Activated T-cell treated with anti-CD3 and anti-CD28 coated beads, Interleukin-2, amount 50 U/mL, for 1 hour (primary cell): ENCODE data around the gene SLC5A10.
"Not testable (repeated sequence)": the region's sequence is repeated elsewhere in the genome, so short reads cannot be mapped to it uniquely, and the experiment has no call there.

Experiments
- DNase-seq: peaks from one replicate; pipeline ENCODE4 v3.0.0-alpha.2; 2020

The SLC5A10 gene

GRCh38 chr17:18951941-18952842, at the start of gene SLC5A10:
Gene SLC5A10 (plus strand): TSS chr17:18952165. CDS start chr17:18952206, 41 bp downstream.
- no peak for DNase-seq

DNA sequence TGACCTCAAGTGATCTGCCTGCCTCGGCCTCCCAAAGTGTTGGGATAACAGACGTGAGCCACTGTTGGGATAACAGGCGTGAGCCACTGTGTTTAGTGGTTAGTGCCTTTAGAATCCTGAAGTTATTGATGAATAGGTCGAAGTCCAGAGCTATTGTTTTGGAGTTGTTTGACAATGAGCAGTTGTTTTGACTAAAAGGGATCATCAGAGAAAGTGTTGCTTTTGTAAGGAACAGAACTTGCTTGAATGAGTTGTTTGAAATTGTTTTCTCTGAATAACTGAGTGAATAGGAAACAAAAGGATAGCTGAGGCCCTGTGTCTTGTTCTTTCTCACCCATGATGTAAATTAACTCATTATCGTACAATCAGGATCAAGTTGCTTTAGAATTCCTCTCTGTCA, 47.5 kb upstream of the SLC5A10 start:
- no peak for DNase-seq

- no peak for DNase-seq
Observed at GRCh38 chr17:18905226-18905625, 46.7 kb upstream of the SLC5A10 start.

DNA sequence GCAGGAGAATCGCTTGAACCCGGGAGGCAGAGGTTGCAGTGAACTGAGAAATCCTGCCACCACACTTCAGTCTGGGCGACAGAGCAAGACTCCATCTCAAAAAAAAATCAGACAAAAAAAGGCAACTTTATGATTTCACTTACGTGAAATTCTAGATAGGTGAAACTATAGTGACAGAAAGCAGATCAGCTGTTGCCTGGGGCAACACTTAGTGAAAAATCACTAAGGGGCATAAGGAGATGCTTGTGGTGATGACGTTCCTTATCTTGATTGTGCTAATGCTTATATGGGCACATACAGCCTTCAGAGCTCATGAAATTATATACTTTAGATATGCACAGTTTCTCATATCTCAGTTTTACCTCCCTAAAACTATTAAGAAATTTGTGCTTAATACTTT, 41.6 kb upstream of the SLC5A10 start:
- no peak for DNase-seq

DNA sequence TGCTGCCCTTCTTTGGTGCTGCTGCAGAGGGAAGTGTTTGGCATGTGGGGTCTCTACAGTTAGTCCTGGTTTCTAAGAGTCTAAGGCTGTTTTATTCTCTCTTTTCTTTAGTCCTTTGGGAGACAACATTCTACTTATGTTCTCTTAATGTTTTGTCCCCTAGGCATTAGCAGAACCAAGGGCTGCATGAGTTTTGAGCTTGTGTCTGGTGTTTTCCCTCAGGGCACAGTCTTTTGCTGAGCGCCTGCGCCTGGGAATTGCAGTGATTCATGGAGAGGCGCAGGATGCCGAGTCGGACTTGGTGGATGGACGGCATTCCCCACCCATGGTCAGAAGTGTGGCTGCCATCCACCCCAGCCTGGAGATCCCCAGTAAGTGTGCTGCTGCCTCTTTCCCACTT, 41.1 kb upstream of the SLC5A10 start:
- DNase-seq: no peak

DNA sequence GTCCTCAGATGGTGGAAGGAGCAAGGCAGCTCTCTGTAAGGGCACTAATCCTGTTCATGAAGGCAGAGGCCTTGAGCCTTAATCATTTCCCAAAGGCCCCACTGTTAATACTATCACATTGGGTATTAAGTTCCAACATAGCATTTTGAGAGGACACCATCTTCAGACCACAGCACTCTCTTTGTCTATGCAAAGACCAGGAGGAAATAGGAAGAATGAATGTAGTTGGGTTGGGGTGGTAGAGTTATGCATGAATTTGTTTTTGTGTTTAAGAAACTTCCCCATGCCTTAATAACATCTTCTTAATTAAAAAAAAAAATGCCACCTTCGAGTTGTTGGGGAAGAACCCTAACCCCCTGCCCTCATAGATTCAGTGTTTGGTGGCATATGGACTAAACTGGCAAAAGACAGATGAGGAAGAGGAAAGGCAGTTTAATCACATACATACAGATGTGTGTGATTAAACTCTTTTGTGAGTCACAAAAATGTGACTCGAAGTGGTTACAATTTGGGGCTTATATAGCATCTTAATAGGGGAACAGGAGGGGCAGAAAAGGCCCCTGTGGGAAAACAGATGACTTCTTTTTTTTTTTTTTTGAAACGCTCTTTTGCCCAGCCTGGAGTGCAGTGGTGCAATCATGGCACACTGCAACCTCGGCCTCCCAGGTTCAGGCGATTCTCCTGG, 35.0 kb upstream of the SLC5A10 start:
- DNase-seq: no peak

DNA sequence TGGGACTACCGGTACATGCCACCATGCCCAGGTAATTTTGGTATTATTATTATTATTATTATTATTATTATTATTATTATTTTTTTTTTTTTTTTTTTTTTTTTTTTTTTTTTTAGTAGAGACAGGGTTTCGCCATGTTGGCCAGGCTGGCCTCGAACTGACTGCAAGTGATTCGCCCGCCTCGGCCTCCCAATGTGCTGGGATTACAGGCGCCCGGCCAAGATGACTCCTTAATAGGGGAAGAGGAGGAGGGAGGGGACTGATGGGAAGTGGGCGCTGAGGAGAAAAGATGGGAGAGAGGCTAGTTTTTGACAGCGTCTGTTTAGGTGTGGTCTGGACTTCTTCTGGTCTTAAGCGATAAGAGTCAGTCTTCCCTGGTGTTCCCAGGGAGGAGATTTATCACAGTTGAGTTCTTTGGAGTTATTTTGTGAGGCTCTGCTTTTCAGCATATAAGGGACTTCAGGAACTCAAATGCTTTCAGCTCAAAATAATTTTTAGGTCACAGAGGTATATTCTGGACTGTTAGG, 34.4 kb upstream of the SLC5A10 start:
- no peak for DNase-seq

DNA sequence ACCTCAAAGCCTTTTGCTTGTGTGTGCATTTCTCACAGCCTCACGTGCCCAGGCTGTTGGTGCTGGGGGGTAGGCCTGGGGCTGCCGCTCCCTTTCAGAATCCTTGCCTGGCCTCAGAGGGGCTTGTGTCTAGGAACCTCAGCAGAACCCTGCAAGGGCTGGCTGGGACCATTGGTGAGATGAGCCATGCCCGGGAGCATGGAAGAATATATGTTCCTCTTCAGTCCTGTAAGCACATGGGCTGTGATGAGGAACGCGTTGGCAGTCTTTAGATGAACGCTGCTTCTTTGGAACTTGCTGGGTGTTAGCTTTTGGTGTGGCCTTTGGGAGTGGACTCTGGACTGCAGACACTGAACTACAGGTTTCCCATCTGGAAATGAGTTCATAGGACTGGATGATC, 32.0 kb upstream of the SLC5A10 start:
- DNase-seq: no peak

- DNase-seq: no peak
Observed at GRCh38 chr17:18920911-18921441, 31.0 kb upstream of the SLC5A10 start.

- DNase-seq: no peak
Observed at GRCh38 chr17:18921485-18921884, 30.5 kb upstream of the SLC5A10 start.

GRCh38 chr17:18921912-18922451, 30.0 kb upstream of the SLC5A10 start:
- no peak for DNase-seq

DNA sequence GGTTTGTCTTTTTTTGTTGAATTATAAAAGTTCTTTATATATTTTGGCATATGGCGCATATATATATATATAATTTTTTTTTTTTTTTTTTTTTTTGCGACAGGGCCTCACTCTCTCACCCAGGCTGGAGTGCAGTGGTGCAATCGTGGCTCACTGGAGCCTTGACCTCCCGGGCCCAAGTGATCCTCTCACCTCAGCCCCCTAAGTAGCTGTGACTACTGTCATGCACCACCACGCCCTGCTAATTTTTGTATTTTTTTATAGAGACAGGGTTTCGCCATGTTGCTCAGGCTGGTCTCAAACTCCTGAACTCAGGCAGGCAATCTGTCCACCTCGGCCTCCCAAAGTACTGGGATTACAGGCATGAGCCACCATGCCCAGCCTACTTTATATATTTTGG, 29.4 kb upstream of the SLC5A10 start:
- DNase-seq: not testable (repeated sequence)

GRCh38 chr17:18925187-18925586, 26.8 kb upstream of the SLC5A10 start:
- no peak for DNase-seq

GRCh38 chr17:18928628-18929125, 23.3 kb upstream of the SLC5A10 start:
- DNase-seq: no peak

DNA sequence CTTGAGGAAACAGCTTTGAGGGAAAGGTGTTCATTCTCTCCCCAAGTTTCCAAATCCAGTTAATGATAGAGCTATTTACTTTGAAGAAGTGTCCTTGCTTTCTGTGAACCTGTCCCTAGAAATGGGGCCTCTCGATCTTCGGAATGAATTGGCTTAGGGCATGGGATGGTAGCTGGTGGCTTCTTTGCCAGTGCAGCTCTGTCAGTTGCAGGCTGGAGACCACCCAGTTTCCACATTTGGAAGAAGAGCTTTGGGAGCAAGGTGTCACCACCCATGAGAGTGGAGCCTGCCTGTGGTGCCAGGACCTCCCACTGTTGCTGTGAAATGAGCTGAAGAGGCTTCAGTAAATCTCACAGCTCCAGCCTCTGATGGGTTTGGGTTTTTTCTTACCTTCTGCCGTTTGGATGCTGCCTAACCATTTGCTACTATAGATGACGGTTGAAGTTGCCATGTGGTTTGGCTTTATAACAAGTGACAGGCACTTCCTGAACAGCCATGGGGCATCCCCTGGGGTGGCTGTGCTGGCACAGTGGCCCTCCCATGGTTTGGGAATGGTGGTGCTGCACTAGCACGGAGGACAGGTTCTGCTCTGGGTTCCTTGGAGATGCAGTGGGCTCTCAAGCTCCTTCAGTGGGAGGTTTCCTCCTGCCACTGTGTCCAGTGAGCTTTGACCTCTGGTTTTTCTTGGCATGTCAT, 19.5 kb upstream of the SLC5A10 start:
- no peak for DNase-seq

DNA sequence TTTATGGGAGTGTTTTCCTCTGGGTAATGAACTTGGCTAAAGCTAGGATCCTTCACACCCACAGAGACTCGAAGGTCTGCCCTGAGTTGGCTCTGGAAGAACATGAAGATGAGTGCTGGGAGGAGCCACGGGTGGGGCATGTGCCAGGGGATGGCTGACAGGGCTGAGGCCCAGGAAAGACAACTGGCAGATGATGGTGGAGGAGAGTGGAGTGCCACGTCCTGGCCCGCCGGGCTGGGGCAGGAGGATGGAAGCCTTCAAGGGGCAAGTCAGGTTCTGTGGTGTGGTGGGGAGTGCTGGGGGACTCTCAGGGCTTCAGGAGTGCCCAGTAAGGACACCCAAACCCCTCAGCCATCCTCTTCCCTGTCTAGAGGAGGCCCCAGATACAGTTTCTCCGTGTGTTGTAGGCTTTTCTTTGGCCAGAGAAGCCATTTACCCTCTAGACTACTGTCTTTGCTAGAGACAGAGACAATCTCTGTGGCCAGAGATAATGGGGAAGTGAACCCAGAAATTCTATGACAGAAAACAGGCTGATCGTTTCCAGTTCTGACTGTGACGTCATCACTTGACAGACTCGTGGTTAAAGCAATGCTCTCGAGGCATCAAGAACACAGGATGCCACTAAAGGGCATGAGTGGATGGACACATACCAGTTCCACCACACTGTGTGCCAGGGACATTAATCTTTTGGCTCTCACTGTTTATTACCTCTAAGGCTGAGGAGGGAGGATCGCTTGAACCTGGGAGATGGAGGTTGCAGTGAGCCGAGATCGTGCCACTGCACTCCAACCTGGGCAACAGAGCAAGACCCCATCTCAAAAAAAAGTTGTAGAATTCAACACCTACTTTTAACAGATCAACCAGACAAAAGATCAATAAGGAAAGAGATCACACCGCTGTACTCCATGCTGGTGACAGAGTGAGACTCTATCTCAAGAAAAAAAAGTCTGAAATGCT, 18.6 kb upstream of the SLC5A10 start:
- no peak for DNase-seq

DNA sequence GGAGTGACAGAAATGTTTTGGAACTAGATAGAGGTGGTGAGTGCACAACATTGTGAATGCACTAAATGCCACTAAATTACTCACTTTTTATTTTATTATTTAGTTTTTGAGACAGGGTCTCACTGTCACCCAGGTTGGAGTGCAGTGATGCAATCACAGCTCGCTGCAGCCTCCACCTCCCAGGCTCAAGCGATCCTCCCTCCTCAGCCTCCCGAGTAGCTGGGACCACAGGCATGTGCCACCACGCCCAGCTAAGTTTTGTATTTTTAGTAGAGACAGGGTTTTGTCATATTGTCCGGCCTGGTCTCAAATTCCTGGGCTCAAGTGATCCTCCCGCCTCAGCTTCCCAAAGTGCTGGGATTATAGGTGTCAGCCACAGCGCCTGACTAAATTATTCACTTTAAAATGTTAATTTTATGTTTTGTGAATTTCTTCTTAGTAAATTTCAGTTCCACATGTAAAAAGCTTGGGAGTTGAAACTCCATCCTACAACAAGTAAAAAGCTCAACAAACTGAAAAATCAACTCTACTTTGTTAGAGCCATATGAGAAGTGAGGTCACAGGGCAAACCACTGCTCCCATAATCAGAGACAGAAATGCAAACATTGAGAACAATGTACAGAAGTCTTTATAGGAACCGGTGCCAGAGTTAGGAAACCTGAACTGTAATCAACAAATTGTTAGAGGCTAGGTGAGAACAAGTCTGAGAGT, 13.8 kb upstream of the SLC5A10 start:
- no peak for DNase-seq

DNA sequence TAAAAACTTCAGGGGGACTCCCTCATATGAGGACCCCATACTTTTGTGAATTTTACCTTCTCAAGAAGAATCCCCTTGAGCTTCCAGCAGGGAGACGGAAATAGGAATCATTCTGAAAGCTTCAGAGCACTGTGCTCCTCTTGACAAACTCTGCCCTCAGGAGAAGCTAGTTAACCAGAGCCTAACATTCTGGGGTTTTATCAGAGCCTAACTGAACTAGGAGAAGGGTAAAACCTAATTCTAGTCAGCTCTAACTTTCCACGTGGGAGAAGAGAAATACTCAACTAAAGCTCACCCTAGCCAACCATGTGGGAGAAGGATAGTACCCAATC, 13.3 kb upstream of the SLC5A10 start:
- DNase-seq: no peak

GRCh38 chr17:18944646-18945045, 7.3 kb upstream of the SLC5A10 start:
- DNase-seq: no peak

DNA sequence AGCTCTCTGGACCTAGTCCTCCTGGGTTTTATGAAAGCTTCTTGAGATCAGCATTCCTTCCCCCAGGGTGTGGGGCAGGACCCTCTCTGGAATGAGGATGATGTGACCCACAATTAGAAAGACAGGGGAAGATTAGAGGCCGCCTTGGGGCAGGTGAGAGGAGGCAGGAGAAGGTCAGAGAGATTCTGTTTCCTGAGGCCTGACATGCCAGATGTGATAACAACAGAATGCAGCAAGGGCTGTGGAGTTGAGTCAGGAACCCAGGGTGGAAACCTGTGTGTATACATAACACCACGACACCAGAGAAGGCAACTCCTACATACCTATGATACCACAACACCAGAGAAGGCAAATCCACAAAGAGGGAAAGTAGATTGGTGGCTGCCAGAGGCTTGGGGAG, 5.4 kb upstream of the SLC5A10 start:
- no peak for DNase-seq

DNA sequence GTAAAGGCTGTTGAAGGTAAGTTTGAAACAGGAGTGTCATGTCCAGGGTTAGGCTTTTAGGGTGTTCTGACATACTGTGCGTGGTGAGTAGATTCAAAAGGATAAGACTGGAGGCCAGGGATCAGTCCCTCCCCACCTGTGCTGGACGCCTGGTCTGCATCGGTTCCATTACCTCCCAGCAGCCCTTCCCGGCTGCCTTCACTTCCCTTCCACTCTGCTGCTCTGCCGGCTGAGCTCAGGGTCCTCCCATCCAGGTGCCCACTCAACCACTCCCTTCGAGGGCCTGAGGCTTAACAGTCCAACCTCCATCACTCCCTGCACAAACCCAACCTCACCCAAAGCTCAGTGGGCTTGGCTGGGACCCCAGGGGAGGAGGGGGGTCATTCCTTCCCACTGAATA, 4.1 kb upstream of the SLC5A10 start:
- no peak for DNase-seq
